Heart right ventricle (tissue), 16 donors: ENCODE measurements around the gene CDRT15. TPM values are rescaled to one million over a fixed set of nuclear protein-coding genes. Genes with fewer than 3 reads are reported as not detected.
A peak's percentile ranks its signal among the peaks of the same experiment; 100 is the strongest.

Experiments used
- ATAC-seq, 8 donors: fragments of 200-7000 bp; cut with Tn5 transposase; one replicate each; pipeline ENCODE4 v1.9.1; 2020; ENCODE audit warnings: mild to moderate bottlenecking in 8 of 8, moderate library complexity in 8 of 8, moderate number of reproducible peaks in 1 of 8
- DNase-seq, 2 donors: peaks; one replicate each; pipeline ENCODE4 v3.0.0-alpha.2; 2020
- H3K27ac ChIP-seq, 10 donors: fragments of 200-600 bp; sonication (generic) in 2 of 10; one replicate each; pipeline versions ENCODE4 v1.5.0 to v1.8.0; 2020 to 2022; ENCODE audit warnings: mild to moderate bottlenecking in 3 of 10
- H3K27me3 ChIP-seq, 7 donors: fragments of 200-600 bp; one replicate each; pipeline ENCODE4 v1.8.0; 2021 to 2022; ENCODE audit warnings: mild to moderate bottlenecking in 2 of 7
- H3K36me3 ChIP-seq, 9 donors: fragments of 200-600 bp; sonication (generic) in 1 of 9; one replicate each; pipeline versions ENCODE4 v1.5.0 to v1.8.0; 2020 to 2022; ENCODE audit warnings: mild to moderate bottlenecking in 2 of 9
- H3K4me1 ChIP-seq, 9 donors: fragments of 200-600 bp; sonication (generic) in 1 of 9; one replicate each; pipeline versions ENCODE4 v1.5.0 to v1.8.0; 2020 to 2022; ENCODE audit warnings: mild to moderate bottlenecking in 4 of 9
- H3K4me3 ChIP-seq, 10 donors: fragments of 200-600 bp; sonication (generic) in 2 of 10; one replicate each; pipeline versions ENCODE4 v1.5.0 to v1.8.0; 2020 to 2022; ENCODE audit warnings: mild to moderate bottlenecking in 7 of 10, moderate library complexity in 2 of 10
- H3K9me3 ChIP-seq, 11 donors: fragments of 200-600 bp in 10 of 11; sonication (generic) in 2 of 11; one replicate each; pipeline versions ENCODE4 v1.5.0 to v1.8.0; 2013 to 2022; ENCODE audit warnings: mild to moderate bottlenecking in 2 of 11, control low read depth in 1 of 11, moderate library complexity in 1 of 11
- CTCF ChIP-seq, 9 donors: fragments of 200-600 bp; sonication (generic) in 2 of 9; IDR thresholded peaks; one replicate each; pipeline versions ENCODE4 v1.5.0 to v1.8.0; 2021 to 2022; ENCODE audit warnings: antibody characterized with exemption in 9 of 9, mild to moderate bottlenecking in 5 of 9, moderate library complexity in 1 of 9
- WGBS, 2 donors: extraction: QIAGEN DNeasy Blood & Tissue Kit; methylation state at CpG; one replicate each; pipeline ENCODE4 v1.1.7; 2013; ENCODE audit warnings: inconsistent platforms in 1 of 2; 5-methylcytosine and 5-hydroxymethylcytosine counted together
- intact Hi-C, 10 donors: fragments of 100-400 bp; cut with DNase I; formaldehyde crosslinking; loops; one replicate each; pipeline versions ENCODE4 v1.11.1 to v1.14.2; 2022
- polyA plus RNA-seq, 2 donors: library from polyadenylated mRNA; stranded (reverse); fragments of 200-250 nt; gene quantifications; one replicate each; pipeline ENCODE4 v1.2.3, GENCODE V29; 2013
- total RNA-seq, 10 donors: library from RNA; stranded (reverse); fragmentation: NEBNext Ultra II Directional in 3 of 10; extraction: Animal tissue kit (Norgen Biotek cat#: 25700) in 3 of 10; gene quantifications; one replicate each; pipeline versions ENCODE4 v1.2.1 to v1.2.4, GENCODE V29; 2021 to 2023
- donor health status: Arrhythmogenic right ventricular cardiomyopathy.
- donor health status: ischemic (EF 13 %, LVEDD 7.1; RV severe dilation, severe dysfunction).
- donor health status: healthy with polysubstance abuse.
- donor health status: DM: no; HTN: yes; CAD: no.
- donor health status: DM: no; HTN: no; CAD: no.
- donor health status: ischemic (EF 25% LVEDD 6.9; RV normal size, moderate dysfunction).
- donor health status: ischemic (EF 25% LVEDD 5.7; RV mildly dilated, moderate dysfunction).
- donor health status: healthy.
- donor health status: DM: yes; HTN: yes; CAD: no.
- donor health status: Ischemic cardiomyopathy.
- donor health status: ischemic (EF 35%, LVEDD 5.7; RV mildly dilated, moderate dysfunction).
- donor health status: nonischemic (EF 11% LVEDD 7.7; RV severe dilation, severe dysfunction).
- donor health status: DM: yes; HTN: yes; CAD: no.
- donor health status: PGD.
- donor health status: ischemic (EF 29% LVEDD 5.4; RV normal size, mild dysfunction).
- donor health status: nonischemic (EF 23%, LVEDD 6.1; RV moderate dilation, normal function).

The CDRT15 gene
- total and polyA plus RNA-seq, 12 donors, result not detected

GRCh38 chr17:14269473-14269872 is 32.8 kb upstream of the CDRT15 start:
- ATAC-seq (no peak), DNase-seq (no peak)
- Histone ChIP-seq H3K27me3 (peaks cover 0 to 8% (median 0%) of the 10 kb centered on the region in 7 donors), H3K4me3 (no peak overlapping the region), H3K27ac (no peak overlapping the region), H3K9me3 (peaks cover 0 to 16% (median under 1%) of the 10 kb centered on the region in 11 donors), H3K36me3 (no peaks in the 10 kb centered on the region), H3K4me1 (no peaks in the 10 kb centered on the region)
- 58 to 60% methylated on average over 5 of the region's 5 CpGs for WGBS, 2 donors
- intact Hi-C loops, result no loop called here
- TF ChIP-seq CTCF (IDR thresholded peaks at IDR 0.05), result no peak

GRCh38 chr17:14268264-14268663 is 31.6 kb upstream of the CDRT15 start:
- 64 to 74% methylated on average over 2 of the region's 2 CpGs for WGBS, 2 donors
- H3K4me3 ChIP-seq, result no peak overlapping the region
- ATAC-seq (no peak), DNase-seq (no peak)
- peaks cover 0 to 8% (median 0%) of the 10 kb centered on the region in 11 donors for H3K9me3 ChIP-seq
- intact Hi-C loops, result no loop called here
- H3K27me3 ChIP-seq, result peaks cover 0 to 8% (median 0%) of the 10 kb centered on the region in 7 donors
- no peak overlapping the region for H3K27ac ChIP-seq
- TF ChIP-seq CTCF (IDR thresholded peaks at IDR 0.05), result peak in 1 of 9 donors; percentile 11
- no peaks in the 10 kb centered on the region for H3K36me3 ChIP-seq
- no peaks in the 10 kb centered on the region for H3K4me1 ChIP-seq

GRCh38 chr17:14261406-14261805 is 24.7 kb upstream of the CDRT15 start:
- ATAC-seq, result no peak
- peaks cover 0 to 8% (median 4%) of the 10 kb centered on the region in 7 donors for H3K27me3 ChIP-seq
- H3K36me3 ChIP-seq, result no peaks in the 10 kb centered on the region
- H3K9me3 ChIP-seq, result peaks cover 0 to 11% (median 0%) of the 10 kb centered on the region in 11 donors
- no peak for TF ChIP-seq CTCF (IDR thresholded peaks at IDR 0.05)
- 88 to 90% methylated on average over 5 of the region's 5 CpGs for WGBS, 2 donors
- H3K27ac ChIP-seq, result no peak overlapping the region
- intact Hi-C loops, result no loop called here
- H3K4me3 ChIP-seq, result no peak overlapping the region
- DNase-seq, result no peak
- no peaks in the 10 kb centered on the region for H3K4me1 ChIP-seq

GRCh38 chr17:14245629-14246028 is 9.0 kb upstream of the CDRT15 start:
- 88 to 94% methylated on average over 3 of the region's 3 CpGs for WGBS, 2 donors
- DNase-seq (no peak), ATAC-seq (no peak)
- no peaks in the 10 kb centered on the region for H3K9me3 ChIP-seq
- H3K36me3 ChIP-seq, result no peaks in the 10 kb centered on the region
- intact Hi-C loops, result no loop called here
- peaks cover 0 to 8% (median 0%) of the 10 kb centered on the region in 7 donors for H3K27me3 ChIP-seq
- no peak for TF ChIP-seq CTCF (IDR thresholded peaks at IDR 0.05)
- no peak overlapping the region for H3K4me3 ChIP-seq
- H3K27ac ChIP-seq, result no peak overlapping the region
- no peaks in the 10 kb centered on the region for H3K4me1 ChIP-seq
